HG03159 (cell line): ENCODE results near the gene LILRB4.
"Not testable (repeated sequence)": the region's sequence is repeated elsewhere in the genome, so short reads cannot be mapped to it uniquely, and the experiment has no call there.

Experiments
- ATAC-seq: cut with Tn5 transposase; IDR thresholded peaks from one replicate; pipeline ENCODE4 v1.9.1; 2021; ENCODE audit warnings: mild to moderate bottlenecking, moderate library complexity; ENCODE audit not compliant: unreplicated experiment

Gene LILRB4

GRCh38 chr19:54662730-54663129, at the start of gene LILRB4:
Gene LILRB4 (plus strand): TSS chr19:54662985. CDS start chr19:54663034, 49 bp downstream.
- no peak for ATAC-seq

GRCh38 chr19:54614726-54615125, 48.1 kb upstream of the LILRB4 start:
- no peak for ATAC-seq

- no peak for ATAC-seq
Measured at GRCh38 chr19:54616057-54616456, 46.7 kb upstream of the LILRB4 start.

GRCh38 chr19:54616821-54617560, 45.8 kb upstream of the LILRB4 start:
- peak; percentile 86 for ATAC-seq

GRCh38 chr19:54620464-54620863, 42.3 kb upstream of the LILRB4 start:
- no peak for ATAC-seq

GRCh38 chr19:54622431-54622830, 40.4 kb upstream of the LILRB4 start:
- ATAC-seq = no peak

- not testable (repeated sequence) for ATAC-seq
Measured at GRCh38 chr19:54624234-54624633, 38.6 kb upstream of the LILRB4 start.

- not testable (repeated sequence) for ATAC-seq
Measured at GRCh38 chr19:54624934-54625730, 37.7 kb upstream of the LILRB4 start.

GRCh38 chr19:54626757-54627156, 36.0 kb upstream of the LILRB4 start:
- ATAC-seq = no peak

GRCh38 chr19:54627912-54628311, 34.9 kb upstream of the LILRB4 start:
- not testable (repeated sequence) for ATAC-seq

- ATAC-seq = not testable (repeated sequence)
Measured at GRCh38 chr19:54630262-54630661, 32.5 kb upstream of the LILRB4 start, which contains the start of gene LILRB1. Gene LILRB1 (plus strand): TSS chr19:54630484. CDS start chr19:54631074, 590 bp downstream.

GRCh38 chr19:54630782-54631181, 32.0 kb upstream of the LILRB4 start:
- no peak for ATAC-seq

GRCh38 chr19:54631489-54632337, 31.1 kb upstream of the LILRB4 start:
- ATAC-seq = not testable (repeated sequence)

- not testable (repeated sequence) for ATAC-seq
Measured at GRCh38 chr19:54632517-54632916, 30.3 kb upstream of the LILRB4 start.

- ATAC-seq = no peak
Measured at GRCh38 chr19:54633401-54633800, 29.4 kb upstream of the LILRB4 start.

- ATAC-seq = not testable (repeated sequence)
Measured at GRCh38 chr19:54636081-54636480, 26.7 kb upstream of the LILRB4 start.

- no peak for ATAC-seq
Measured at GRCh38 chr19:54638683-54639082, 24.1 kb upstream of the LILRB4 start.

GRCh38 chr19:54642953-54643352, 19.8 kb upstream of the LILRB4 start:
- not testable (repeated sequence) for ATAC-seq

GRCh38 chr19:54643583-54643982, 19.2 kb upstream of the LILRB4 start:
- ATAC-seq = not testable (repeated sequence)

- no peak for ATAC-seq
Measured at GRCh38 chr19:54644056-54644455, 18.7 kb upstream of the LILRB4 start.

- no peak for ATAC-seq
Measured at GRCh38 chr19:54646331-54646841, 16.4 kb upstream of the LILRB4 start.
